PC-3 (cell line): Measurements from ENCODE around the gene MGA. TPM values are rescaled to one million over a fixed set of nuclear protein-coding genes. Genes with fewer than 3 reads are reported as not detected.

Experiments used
- ATAC-seq: fragments of 200-7000 bp; cut with Tn5 transposase; 2 replicates; pipeline ENCODE4 v1.9.1; 2020; ENCODE audit warnings: mild to moderate bottlenecking, moderate library complexity
- BruUV-seq: library from RNA; stranded (reverse); fragments of 400-500 nt; replicated peaks from 2 replicates; lab custom pipeline; 2021; lab: Mats Ljungman, UMichigan
- CTCF ChIA-PET: fragments of 300-600 bp; sonication (Branson Sonifier 250); formaldehyde crosslinking; loops from one replicate; lab custom pipeline; 2022; ENCODE audit warnings: antibody characterized with exemption; lab: Charles Lee
- POLR2A ChIA-PET: fragments of 300-600 bp; sonication (Branson Sonifier 250); formaldehyde crosslinking; loops from one replicate; lab custom pipeline; 2022; ENCODE audit warnings: antibody characterized with exemption; ENCODE audit not compliant: unreplicated experiment; lab: Charles Lee
- DNase-seq: peaks from one replicate; pipeline ENCODE4 v3.0.0-alpha.2; 2015
- H2AFZ ChIP-seq: fragments of 300-600 bp; sonication (generic); 2 replicates; pipeline ENCODE4 v1.6.0; 2016; ENCODE audit warnings: antibody characterized with exemption, low read length
- H3F3A ChIP-seq: fragments of 300-600 bp; sonication (generic); one replicate; pipeline ENCODE4 v1.6.0; 2017; ENCODE audit warnings: antibody characterized with exemption, low read length, control low read depth, mild to moderate bottlenecking; ENCODE audit not compliant: unreplicated experiment
- H3K27ac ChIP-seq: fragments of 300-600 bp; sonication (generic); 2 replicates; pipeline ENCODE4 v1.5.1; 2016; ENCODE audit warnings: mild to moderate bottlenecking, low read length
- H3K27me3 ChIP-seq: fragments of 300-600 bp; sonication (generic); 2 replicates; pipeline ENCODE4 v1.6.1; 2016; ENCODE audit warnings: low read length, mixed read lengths
- H3K36me3 ChIP-seq: fragments of 300-600 bp; sonication (generic); 2 replicates; pipeline ENCODE4 v1.6.1; 2016; ENCODE audit warnings: low read depth, mixed run types, low read length, mixed read lengths
- H3K4me1 ChIP-seq: fragments of 300-600 bp; sonication (generic); 2 replicates; pipeline ENCODE4 v1.5.1; 2016; ENCODE audit warnings: low read length; ENCODE audit not compliant: insufficient read depth
- H3K4me2 ChIP-seq: fragments of 300-600 bp; sonication (generic); 2 replicates; pipeline ENCODE4 v1.6.0; 2016; ENCODE audit warnings: low read length
- H3K4me3 ChIP-seq: fragments of 300-600 bp; sonication (generic); 2 replicates; pipeline ENCODE4 v1.5.1; 2016; ENCODE audit warnings: mild to moderate bottlenecking, low read length, mixed read lengths
- H3K79me2 ChIP-seq: fragments of 300-600 bp; sonication (generic); 2 replicates; pipeline ENCODE4 v1.6.1; 2017; ENCODE audit warnings: low read length, mixed read lengths
- H3K9ac ChIP-seq: fragments of 300-600 bp; sonication (generic); 2 replicates; pipeline ENCODE4 v1.6.0; 2016; ENCODE audit warnings: mild to moderate bottlenecking, low read length
- H3K9me2 ChIP-seq: fragments of 300-600 bp; sonication (generic); replicated peaks from 2 replicates; pipeline ENCODE4 v1.6.1; 2016; ENCODE audit warnings: mixed run types, low read length, mixed read lengths
- H3K9me3 ChIP-seq: fragments of 300-600 bp; sonication (generic); 2 replicates; pipeline ENCODE4 v1.6.1; 2016; ENCODE audit warnings: low read length, mixed read lengths
- H4K20me1 ChIP-seq: fragments of 300-600 bp; sonication (generic); 2 replicates; pipeline ENCODE4 v1.6.1; 2016; ENCODE audit warnings: low read length, mixed read lengths
- CTCF ChIP-seq: fragments of 300-600 bp; sonication (generic); conservative IDR thresholded peaks from 2 replicates; pipeline ENCODE4 v1.5.1; 2017; ENCODE audit warnings: antibody characterized with exemption, low read depth, mild to moderate bottlenecking, low read length
- EZH2 ChIP-seq: fragments of 300-600 bp; sonication (generic); IDR thresholded peaks from one replicate; pipeline ENCODE4 v1.6.1; 2017; ENCODE audit warnings: antibody characterized with exemption, mild to moderate bottlenecking, low read length; ENCODE audit not compliant: unreplicated experiment
- EZH2phosphoT487 ChIP-seq: fragments of 300-600 bp; sonication (generic); IDR thresholded peaks from 2 replicates; pipeline ENCODE4 v1.6.1; 2018; ENCODE audit warnings: mild to moderate bottlenecking, antibody characterized with exemption, low read length, borderline replicate concordance
- intact Hi-C: fragments of 100-400 bp; cut with micrococcal nuclease; formaldehyde crosslinking; loops from 2 replicates; pipeline ENCODE4 v1.9.0; 2023
- total RNA-seq: library from RNA; depleted of rRNA; stranded (reverse); fragments of >200 nt; gene quantifications from 2 replicates; pipeline ENCODE4 v1.2.3, GENCODE V29; 2014

The MGA gene
- total RNA-seq, 1 experiment from 2014 or later, result 21.2 TPM

- Histone ChIP-seq H3K4me2 (no peak overlapping the region), H3F3A (no peaks in the 10 kb centered on the region), H3K9me3 (no peaks in the 10 kb centered on the region), H3K27ac (no peak overlapping the region), H2AFZ (no peak overlapping the region), H3K36me3 (no peaks in the 10 kb centered on the region), H4K20me1 (no peaks in the 10 kb centered on the region), H3K79me2 (peaks cover 95% of the 10 kb centered on the region), H3K9ac (no peak overlapping the region), H3K9me2 (no peaks in the 10 kb centered on the region), H3K27me3 (no peaks in the 10 kb centered on the region), H3K4me1 (no peaks in the 10 kb centered on the region), H3K4me3 (no peak overlapping the region)
- no peak for TF ChIP-seq EZH2phosphoT487
- no peak for TF ChIP-seq CTCF
- no peak for TF ChIP-seq EZH2
- no TSS peak for BruUV-seq
- intact Hi-C loops, result no loop called here
- DNase-seq, result no peak
- POLR2A ChIA-PET, result no interaction called here
- no peak for ATAC-seq
- CTCF ChIA-PET, result no interaction called here
Observed at GRCh38 chr15:41690636-41691035, 30.4 kb downstream of the MGA start.

- peaks cover 2% of the 10 kb centered on the region; the same call in 1 of the 2 replicates for H4K20me1 ChIP-seq
- BruUV-seq, result no TSS peak
- no peaks in the 10 kb centered on the region for H3K4me1 ChIP-seq
- H3K36me3 ChIP-seq, result peaks cover 1% of the 10 kb centered on the region; the same call in 1 of the 2 replicates
- POLR2A ChIA-PET, result interaction anchor here (0.6 kb wide), 1 partner anchor 29 kb away, joined by 3 read pairs; no protein-coding TSS in a partner anchor
- H3F3A ChIP-seq, result no peaks in the 10 kb centered on the region
- no peak overlapping the region for H2AFZ ChIP-seq
- CTCF ChIA-PET, result no interaction called here
- no peak for TF ChIP-seq EZH2
- TF ChIP-seq EZH2phosphoT487, result no peak
- no peaks in the 10 kb centered on the region for H3K9me3 ChIP-seq
- H3K9me2 ChIP-seq, result no peaks in the 10 kb centered on the region
- no peaks in the 10 kb centered on the region for H3K27me3 ChIP-seq
- H3K79me2 ChIP-seq, result peaks cover 96% of the 10 kb centered on the region
- ATAC-seq (no peak; the same call in 1 of the 2 replicates), DNase-seq (no peak)
- no peak overlapping the region for H3K27ac ChIP-seq
- H3K4me3 ChIP-seq, result no peak overlapping the region
- H3K9ac ChIP-seq, result no peak overlapping the region
- no peak overlapping the region for H3K4me2 ChIP-seq
- intact Hi-C loops, result no loop called here
Observed at GRCh38 chr15:41691471-41691870, 31.3 kb downstream of the MGA start.

GRCh38 chr15:41692049-41692448 lies 31.8 kb downstream of the MGA start:
- CTCF ChIA-PET, result no interaction called here

More at GRCh38 chr15:41692049-41692448, 31.8 kb downstream of the MGA start:
- Histone ChIP-seq H3F3A (no peaks in the 10 kb centered on the region), H3K36me3 (peaks cover 7% of the 10 kb centered on the region; the same call in 1 of the 2 replicates), H3K4me1 (no peaks in the 10 kb centered on the region), H3K79me2 (peaks cover 96% of the 10 kb centered on the region), H4K20me1 (peaks cover 4% of the 10 kb centered on the region; the same call in 1 of the 2 replicates), H3K9ac (no peak overlapping the region), H3K9me3 (no peaks in the 10 kb centered on the region), H3K9me2 (no peaks in the 10 kb centered on the region), H2AFZ (no peak overlapping the region), H3K4me2 (no peak overlapping the region), H3K27me3 (no peaks in the 10 kb centered on the region), H3K4me3 (no peak overlapping the region), H3K27ac (no peak overlapping the region)
- no peak for ATAC-seq
- POLR2A ChIA-PET, result no interaction called here
- no peak for DNase-seq
- TF ChIP-seq EZH2 (no peak), CTCF (no peak), EZH2phosphoT487 (no peak)
- intact Hi-C loops, result no loop called here
- BruUV-seq, result no TSS peak
